HCT116 (cell line): Measurements from ENCODE around the gene NOSIP.

ENCODE experiments used
- ATF3 ChIP-seq: IDR thresholded peaks from 2 replicates; pipeline ENCODE4 v1.6.1; 2012
- EZH2 ChIP-seq: fragments of 200-600 bp; sonication (generic); IDR thresholded peaks from 2 replicates; pipeline ENCODE4 v1.6.1; 2017; ENCODE audit warnings: antibody characterized with exemption, mixed run types
- POLR2A ChIP-seq: IDR thresholded peaks from 2 replicates; pipeline ENCODE4 v1.7.0; 2011; ENCODE audit warnings: borderline replicate concordance; ENCODE audit not compliant: insufficient read depth, insufficient read length; ENCODE audit errors: extremely low read depth
- POLR2AphosphoS5 ChIP-seq: IDR thresholded peaks from 2 replicates; pipeline ENCODE4 v1.6.1; 2011; ENCODE audit warnings: mild to moderate bottlenecking, low read depth, low read length, moderate library complexity
- SIN3A ChIP-seq: IDR thresholded peaks from 2 replicates; pipeline ENCODE4 v1.6.1; 2012; ENCODE audit warnings: low read depth
- YY1 ChIP-seq: IDR thresholded peaks from 2 replicates; pipeline ENCODE4 v1.6.1; 2011; ENCODE audit warnings: low read length, low read depth, moderate library complexity, mild to moderate bottlenecking; ENCODE audit not compliant: insufficient replicate concordance; ENCODE audit errors: extremely low read depth

- no peak for TF ChIP-seq ATF3
- TF ChIP-seq EZH2: no peak
- TF ChIP-seq YY1: no peak
- no peak for TF ChIP-seq POLR2AphosphoS5
- no peak for TF ChIP-seq POLR2A
- no peak for TF ChIP-seq SIN3A
These were observed 9.1 kb upstream of the NOSIP start for GRCh38 chr19:49589502-49589905.
